22Rv1 (cell line): ENCODE measurements around the gene RPS6KL1.

Source experiments
- H3K27ac ChIP-seq: fragments of 450-650 bp; 2 replicates; pipeline ENCODE4 v1.5.1; 2017
- ZFX ChIP-seq: fragments of 450-650 bp; IDR thresholded peaks from 2 replicates; pipeline ENCODE4 v1.6.1; 2017; ENCODE audit warnings: antibody characterized with exemption, borderline replicate concordance
- TF ChIP-seq, protein P1 (sequence below): fragments of 450-650 bp; IDR thresholded peaks from 2 replicates; pipeline ENCODE4 v1.5.1; 2017; ENCODE audit warnings: mild to moderate bottlenecking

RPS6KL1 gene, protein sequence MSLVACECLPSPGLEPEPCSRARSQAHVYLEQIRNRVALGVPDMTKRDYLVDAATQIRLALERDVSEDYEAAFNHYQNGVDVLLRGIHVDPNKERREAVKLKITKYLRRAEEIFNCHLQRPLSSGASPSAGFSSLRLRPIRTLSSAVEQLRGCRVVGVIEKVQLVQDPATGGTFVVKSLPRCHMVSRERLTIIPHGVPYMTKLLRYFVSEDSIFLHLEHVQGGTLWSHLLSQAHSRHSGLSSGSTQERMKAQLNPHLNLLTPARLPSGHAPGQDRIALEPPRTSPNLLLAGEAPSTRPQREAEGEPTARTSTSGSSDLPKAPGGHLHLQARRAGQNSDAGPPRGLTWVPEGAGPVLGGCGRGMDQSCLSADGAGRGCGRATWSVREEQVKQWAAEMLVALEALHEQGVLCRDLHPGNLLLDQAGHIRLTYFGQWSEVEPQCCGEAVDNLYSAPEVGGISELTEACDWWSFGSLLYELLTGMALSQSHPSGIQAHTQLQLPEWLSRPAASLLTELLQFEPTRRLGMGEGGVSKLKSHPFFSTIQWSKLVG

DNA sequence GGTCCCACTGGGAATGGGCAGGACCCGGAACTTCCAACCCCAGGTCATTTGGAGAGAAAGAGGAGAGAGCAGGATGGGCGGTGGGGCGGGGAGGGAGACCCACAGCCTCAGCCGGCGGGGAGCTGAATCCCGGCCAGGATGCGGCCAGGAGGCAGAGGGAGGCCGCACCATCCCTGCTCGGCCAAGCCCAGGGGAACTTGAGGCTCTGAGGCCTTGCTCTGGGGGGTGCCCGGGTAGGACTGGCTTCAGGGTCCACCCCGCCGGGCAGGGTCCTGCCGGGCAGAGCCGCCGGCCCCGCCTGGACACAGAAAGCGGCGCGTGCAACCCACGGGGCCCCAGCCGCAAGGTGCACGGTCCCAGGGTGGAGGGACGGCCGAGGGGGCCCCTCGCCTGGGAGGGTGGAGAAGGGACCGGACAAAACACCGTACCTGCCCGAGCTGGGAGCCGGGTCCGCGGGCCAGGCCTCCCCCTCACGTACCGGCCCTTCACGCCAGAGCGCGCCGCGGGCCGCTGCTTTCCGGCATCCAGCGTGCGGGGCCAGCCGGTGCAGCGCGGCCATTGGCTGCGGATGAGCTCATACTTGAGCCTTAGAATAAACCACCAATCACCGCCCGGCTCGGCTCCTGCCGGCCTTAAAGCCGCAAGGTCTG, at the start of gene RPS6KL1:
Gene RPS6KL1, minus strand, starts transcription at position 509 of the 650 bp plus-strand sequence. CDS start 1,719 bp downstream, outside the sequence.
- H3K27ac ChIP-seq: no peak within 1 kb of the TSS
- no peak for TF ChIP-seq ZFX
- TF ChIP-seq, protein P1, sequence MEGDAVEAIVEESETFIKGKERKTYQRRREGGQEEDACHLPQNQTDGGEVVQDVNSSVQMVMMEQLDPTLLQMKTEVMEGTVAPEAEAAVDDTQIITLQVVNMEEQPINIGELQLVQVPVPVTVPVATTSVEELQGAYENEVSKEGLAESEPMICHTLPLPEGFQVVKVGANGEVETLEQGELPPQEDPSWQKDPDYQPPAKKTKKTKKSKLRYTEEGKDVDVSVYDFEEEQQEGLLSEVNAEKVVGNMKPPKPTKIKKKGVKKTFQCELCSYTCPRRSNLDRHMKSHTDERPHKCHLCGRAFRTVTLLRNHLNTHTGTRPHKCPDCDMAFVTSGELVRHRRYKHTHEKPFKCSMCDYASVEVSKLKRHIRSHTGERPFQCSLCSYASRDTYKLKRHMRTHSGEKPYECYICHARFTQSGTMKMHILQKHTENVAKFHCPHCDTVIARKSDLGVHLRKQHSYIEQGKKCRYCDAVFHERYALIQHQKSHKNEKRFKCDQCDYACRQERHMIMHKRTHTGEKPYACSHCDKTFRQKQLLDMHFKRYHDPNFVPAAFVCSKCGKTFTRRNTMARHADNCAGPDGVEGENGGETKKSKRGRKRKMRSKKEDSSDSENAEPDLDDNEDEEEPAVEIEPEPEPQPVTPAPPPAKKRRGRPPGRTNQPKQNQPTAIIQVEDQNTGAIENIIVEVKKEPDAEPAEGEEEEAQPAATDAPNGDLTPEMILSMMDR: no peak

DNA sequence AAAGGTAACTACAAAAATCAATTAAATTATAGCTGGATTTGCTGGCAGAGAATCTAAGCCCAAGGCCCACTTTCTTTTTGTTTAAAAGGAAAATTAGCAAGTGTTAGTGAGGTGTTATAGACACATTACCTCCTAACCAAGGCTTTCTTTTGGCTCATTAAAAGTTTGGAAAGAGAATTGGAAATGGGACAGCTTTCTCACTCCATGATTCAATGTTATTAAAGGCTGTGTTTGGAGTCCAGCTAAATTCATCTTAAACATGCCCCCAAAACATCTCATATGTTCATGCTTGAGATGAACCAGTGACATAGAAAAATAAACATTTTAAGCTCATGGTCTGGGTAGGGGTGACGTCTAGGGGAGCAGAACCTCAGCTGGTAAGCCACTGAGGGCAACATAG, 45.8 kb upstream of the RPS6KL1 start:
- no peak overlapping the region for H3K27ac ChIP-seq
- no peak for TF ChIP-seq ZFX
- TF ChIP-seq, protein P1: no peak

DNA sequence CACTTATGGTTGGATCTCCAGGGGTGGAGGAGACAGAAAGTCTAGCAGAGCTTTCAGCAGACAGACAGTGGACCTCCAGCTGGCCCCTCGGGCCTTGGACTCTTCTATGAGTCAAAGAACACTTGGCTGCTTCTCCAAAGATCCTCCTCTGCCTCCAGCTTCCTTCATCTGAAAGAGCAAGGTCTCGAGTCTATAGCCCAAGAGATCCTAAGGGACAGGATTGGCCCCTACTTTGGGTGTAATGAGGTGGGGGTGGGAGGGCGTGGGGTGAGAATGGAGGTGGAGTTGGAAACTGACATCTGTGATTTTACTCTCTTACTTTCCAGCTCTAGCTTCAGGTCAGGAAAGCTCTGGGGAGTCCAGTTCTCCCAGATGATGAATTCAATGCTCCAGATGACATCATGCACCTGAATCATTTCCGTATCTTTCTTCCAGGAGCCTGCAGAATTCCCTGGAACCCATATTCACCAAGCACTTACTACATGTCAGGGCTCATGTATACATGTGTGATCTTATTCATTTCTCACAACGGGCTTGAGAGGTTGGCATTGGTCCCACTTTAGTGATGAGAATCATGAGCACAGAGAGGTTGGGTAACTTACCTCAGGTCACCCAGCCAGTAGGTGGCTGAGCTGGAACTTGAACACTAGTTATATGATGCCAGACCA, 42.6 kb upstream of the RPS6KL1 start:
- no peak overlapping the region for H3K27ac ChIP-seq
- no peak for TF ChIP-seq ZFX
- TF ChIP-seq, protein P1: no peak

DNA sequence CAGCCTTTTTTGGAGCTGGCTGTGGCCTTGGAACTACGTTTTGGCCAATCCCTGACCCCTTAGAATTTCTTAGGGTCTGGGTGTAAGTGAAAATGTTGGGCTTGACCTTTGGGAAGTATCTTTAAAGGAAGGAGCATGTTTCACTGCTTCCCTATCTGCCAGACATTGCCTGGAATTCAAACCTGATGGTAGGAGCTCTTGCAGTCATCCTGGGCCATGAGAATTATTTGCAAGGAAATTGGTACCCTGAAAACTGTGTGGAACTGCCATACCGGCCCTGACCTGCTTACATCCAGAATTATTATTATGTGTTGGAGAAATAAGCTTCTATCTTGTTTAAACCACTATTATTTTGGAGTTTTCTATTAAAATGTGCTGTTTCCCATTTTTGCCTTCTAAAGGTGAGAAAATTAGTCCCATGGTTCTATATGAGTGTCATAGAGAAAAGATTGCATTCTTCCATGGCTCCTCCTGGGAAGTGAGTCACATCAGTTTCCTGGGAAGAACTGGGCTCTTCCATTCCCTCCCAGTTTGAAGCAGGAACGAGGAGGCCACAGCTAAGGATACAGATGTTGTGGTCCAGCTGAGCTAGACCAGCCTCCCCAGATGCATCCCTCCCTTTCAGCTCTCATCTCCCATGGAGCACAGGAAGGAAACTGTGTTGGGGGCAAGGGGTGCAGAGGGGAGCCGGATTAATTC, 41.9 kb upstream of the RPS6KL1 start:
- H3K27ac ChIP-seq: no peak overlapping the region
- no peak for TF ChIP-seq ZFX
- TF ChIP-seq, protein P1: no peak

DNA sequence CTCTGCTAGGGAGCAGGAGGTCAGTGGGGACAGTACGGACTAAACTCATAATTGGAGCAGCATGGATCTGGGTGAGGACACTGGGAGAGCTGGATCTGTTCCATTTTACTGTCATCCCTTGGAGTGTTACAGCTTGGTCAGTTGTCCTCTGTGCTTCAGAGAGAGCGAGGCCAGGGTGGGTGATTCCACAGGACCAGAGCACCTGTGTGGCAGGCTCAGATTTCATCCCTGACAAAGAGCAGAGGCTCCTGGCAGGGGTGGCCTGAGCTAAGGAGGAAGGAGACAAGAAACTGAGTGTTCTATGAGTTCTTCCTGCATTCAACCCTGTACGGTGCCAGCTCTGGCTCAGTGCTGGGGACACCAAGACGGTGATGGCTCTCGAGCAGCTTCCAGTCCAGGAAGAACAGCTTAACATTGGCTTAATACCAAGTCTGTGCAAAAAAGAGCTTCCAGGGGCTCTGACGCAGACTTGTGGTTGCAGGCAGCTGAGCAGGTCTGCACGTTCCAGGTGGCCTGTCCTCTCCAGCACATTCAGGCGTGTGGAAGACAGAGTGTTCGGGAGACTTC, 40.7 kb upstream of the RPS6KL1 start:
- no peak overlapping the region for H3K27ac ChIP-seq

DNA sequence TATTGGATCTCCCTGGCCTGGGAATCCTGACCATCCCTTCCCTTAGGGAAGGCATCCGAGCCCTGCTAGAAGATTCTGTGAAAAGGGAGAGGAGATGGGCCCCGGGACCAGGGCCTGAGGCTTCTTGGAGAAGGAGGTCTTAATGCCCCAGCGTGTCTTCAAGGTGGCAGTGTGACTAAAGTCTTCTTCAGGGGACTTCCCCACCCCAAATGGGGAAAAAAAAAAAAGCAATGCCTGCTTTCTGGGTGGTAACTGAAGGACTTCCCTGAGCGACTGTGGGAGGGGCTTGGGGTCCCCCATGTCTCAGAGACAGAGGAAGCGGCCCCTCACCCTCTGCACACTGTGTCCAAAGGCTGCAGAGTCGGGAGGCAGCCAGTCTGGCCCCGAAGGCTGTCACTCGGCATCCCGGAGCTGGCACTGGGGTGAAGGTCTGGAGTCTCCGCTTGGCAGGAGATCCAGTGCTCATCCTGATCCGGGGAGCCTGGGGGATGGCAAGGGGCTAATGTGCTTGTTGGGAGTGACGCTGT, 40.2 kb upstream of the RPS6KL1 start:
- no peak overlapping the region for H3K27ac ChIP-seq
- TF ChIP-seq, protein P1: no peak
- no peak for TF ChIP-seq ZFX

More for the DNA sequence above, 40.7 kb upstream of the RPS6KL1 start:
- TF ChIP-seq, protein P1: no peak
- TF ChIP-seq ZFX: no peak
